ENCODE data around the gene STRA6.

STRA6 gene

GRCh38 chr15:74192751-74193150 lies 9.8 kb downstream of the STRA6 start:
- Mint-ChIP-seq H3K9me3 (no peaks in the 10 kb centered on the region), H3K4me3 (no peak overlapping the region), H3K4me1 (ENCODE audit: low read depth) (peaks cover 22% of the 10 kb centered on the region), H3K27ac (no peak overlapping the region), H3K27me3 (peaks cover 3% of the 10 kb centered on the region), H3K36me3 (ENCODE audit: low read depth) (no peaks in the 10 kb centered on the region)
- intact Hi-C loops (cut with micrococcal nuclease): no loop called here

GRCh38 chr15:74191798-74192197 lies 10.8 kb downstream of the STRA6 start:
- Mint-ChIP-seq H3K4me1 (ENCODE audit: low read depth) (peaks cover 22% of the 10 kb centered on the region), H3K36me3 (ENCODE audit: low read depth) (no peaks in the 10 kb centered on the region), H3K4me3 (no peak overlapping the region), H3K27me3 (peaks cover 5% of the 10 kb centered on the region), H3K27ac (no peak overlapping the region), H3K9me3 (no peaks in the 10 kb centered on the region)
- intact Hi-C loops (cut with micrococcal nuclease): no loop called here

- Mint-ChIP-seq H3K27me3 (peaks cover 5% of the 10 kb centered on the region), H3K9me3 (no peaks in the 10 kb centered on the region), H3K27ac (no peak overlapping the region), H3K36me3 (ENCODE audit: low read depth) (no peaks in the 10 kb centered on the region), H3K4me1 (ENCODE audit: low read depth) (peaks cover 4% of the 10 kb centered on the region), H3K4me3 (no peak overlapping the region)
- intact Hi-C loops (cut with micrococcal nuclease): no loop called here
These were observed 14.4 kb downstream of the STRA6 start for GRCh38 chr15:74188216-74188615.

GRCh38 chr15:74185710-74186348 lies 16.8 kb downstream of the STRA6 start:
- Mint-ChIP-seq H3K27me3 (peaks cover 6% of the 10 kb centered on the region), H3K4me3 (no peak overlapping the region), H3K4me1 (ENCODE audit: low read depth) (no peaks in the 10 kb centered on the region), H3K36me3 (ENCODE audit: low read depth) (no peaks in the 10 kb centered on the region), H3K27ac (no peak overlapping the region), H3K9me3 (no peaks in the 10 kb centered on the region)
- intact Hi-C loops (cut with micrococcal nuclease): no loop called here

- no peaks in the 10 kb centered on the region for H3K36me3 Mint-ChIP-seq (ENCODE audit: low read depth)
- peaks cover 8% of the 10 kb centered on the region for H3K27me3 Mint-ChIP-seq
- intact Hi-C loops (cut with micrococcal nuclease): no loop called here
- H3K4me3 Mint-ChIP-seq: no peak overlapping the region
- H3K4me1 Mint-ChIP-seq (ENCODE audit: low read depth): no peaks in the 10 kb centered on the region
- H3K9me3 Mint-ChIP-seq: no peaks in the 10 kb centered on the region
- no peak overlapping the region for H3K27ac Mint-ChIP-seq
These were observed 17.9 kb downstream of the STRA6 start for GRCh38 chr15:74184582-74185091.

- no peaks in the 10 kb centered on the region for H3K36me3 Mint-ChIP-seq (ENCODE audit: low read depth)
- no peak overlapping the region for H3K4me3 Mint-ChIP-seq
- intact Hi-C loops (cut with micrococcal nuclease): no loop called here
- H3K27ac Mint-ChIP-seq: no peak overlapping the region
- H3K4me1 Mint-ChIP-seq (ENCODE audit: low read depth): no peaks in the 10 kb centered on the region
- peaks cover 7% of the 10 kb centered on the region for H3K27me3 Mint-ChIP-seq
- H3K9me3 Mint-ChIP-seq: no peaks in the 10 kb centered on the region
These were observed 20.5 kb downstream of the STRA6 start for GRCh38 chr15:74182131-74182530.

- Mint-ChIP-seq H3K4me1 (ENCODE audit: low read depth) (no peaks in the 10 kb centered on the region), H3K27ac (no peak overlapping the region), H3K36me3 (ENCODE audit: low read depth) (no peaks in the 10 kb centered on the region), H3K9me3 (no peaks in the 10 kb centered on the region), H3K4me3 (no peak overlapping the region), H3K27me3 (peaks cover 6% of the 10 kb centered on the region)
- intact Hi-C loops (cut with micrococcal nuclease): no loop called here
These were observed 21.5 kb downstream of the STRA6 start for GRCh38 chr15:74180881-74181602.

- no peak overlapping the region for H3K27ac Mint-ChIP-seq
- peaks cover 6% of the 10 kb centered on the region for H3K27me3 Mint-ChIP-seq
- H3K36me3 Mint-ChIP-seq (ENCODE audit: low read depth): no peaks in the 10 kb centered on the region
- H3K4me3 Mint-ChIP-seq: no peak overlapping the region
- H3K4me1 Mint-ChIP-seq (ENCODE audit: low read depth): no peaks in the 10 kb centered on the region
- intact Hi-C loops (cut with micrococcal nuclease): no loop called here
- no peaks in the 10 kb centered on the region for H3K9me3 Mint-ChIP-seq
These were observed 22.4 kb downstream of the STRA6 start for GRCh38 chr15:74179983-74180880.

GRCh38 chr15:74179101-74179841 lies 23.3 kb downstream of the STRA6 start:
- H3K27me3 Mint-ChIP-seq: peaks cover 6% of the 10 kb centered on the region

GRCh38 chr15:74178326-74179100 lies 24.1 kb downstream of the STRA6 start:
- Mint-ChIP-seq H3K27ac (no peak overlapping the region), H3K27me3 (peaks cover 6% of the 10 kb centered on the region), H3K4me3 (no peak overlapping the region), H3K4me1 (ENCODE audit: low read depth) (peaks cover under 1% of the 10 kb centered on the region), H3K9me3 (no peaks in the 10 kb centered on the region), H3K36me3 (ENCODE audit: low read depth) (no peaks in the 10 kb centered on the region)
- intact Hi-C loops (cut with micrococcal nuclease): no loop called here

More at GRCh38 chr15:74179101-74179841, 23.3 kb downstream of the STRA6 start:
- H3K36me3 Mint-ChIP-seq (ENCODE audit: low read depth): no peaks in the 10 kb centered on the region
- H3K27ac Mint-ChIP-seq: no peak overlapping the region
- H3K9me3 Mint-ChIP-seq: no peaks in the 10 kb centered on the region
- no peak overlapping the region for H3K4me3 Mint-ChIP-seq
- intact Hi-C loops (cut with micrococcal nuclease): no loop called here
- H3K4me1 Mint-ChIP-seq (ENCODE audit: low read depth): no peaks in the 10 kb centered on the region

GRCh38 chr15:74176262-74177214 lies 26.0 kb downstream of the STRA6 start:
- no peak overlapping the region for H3K4me3 Mint-ChIP-seq
- H3K36me3 Mint-ChIP-seq (ENCODE audit: low read depth): no peaks in the 10 kb centered on the region
- intact Hi-C loops (cut with micrococcal nuclease): no loop called here
- no peaks in the 10 kb centered on the region for H3K9me3 Mint-ChIP-seq
- H3K27ac Mint-ChIP-seq: no peak overlapping the region
- peaks cover 5% of the 10 kb centered on the region for H3K4me1 Mint-ChIP-seq (ENCODE audit: low read depth)
- peaks cover 2% of the 10 kb centered on the region for H3K27me3 Mint-ChIP-seq

Data from dendritic cell treated with granulocyte-macrophage colony-stimulating factor and Interleukin-4, amounts not matched to agents 40 ng/mL and 50 ng/mL, for 4 days (primary cell).